K562 (cell line): ENCODE results near the gene DMXL1. TPM values are rescaled to one million over a fixed set of nuclear protein-coding genes. Genes with fewer than 3 reads are reported as not detected.

Source experiments
- ATAC-seq: fragments of 200-7000 bp; cut with Tn5 transposase; 3 replicates; pipeline ENCODE4 v1.9.1; 2020; ENCODE audit warnings: moderate library complexity
- BruUV-seq: library from RNA; stranded (reverse); fragments of 400-500 nt; replicated peaks from 2 replicates; lab custom pipeline; 2021; lab: Mats Ljungman, UMichigan
- CTCF ChIA-PET: fragments of 300-600 bp; formaldehyde crosslinking; extraction: SDS; loops from one replicate; lab custom pipeline; 2021; ENCODE audit warnings: low intra/inter-chr PET ratio; lab: Yijun Ruan, JAX
- POLR2A ChIA-PET: fragments of 300-600, 350-650 bp; sonication (Branson Sonifier 250); formaldehyde crosslinking; extraction: SDS; loops from one replicate; lab custom pipeline; 2021; ENCODE audit warnings: antibody characterized with exemption, inconsistent platforms; lab: Yijun Ruan, JAX
- DNase-seq, 4 experiments: peaks; one replicate each; pipeline versions ENCODE4 v3.0.0 to v3.0.0-alpha.2; 2011 to 2018; ENCODE audit warnings: low spot score in 3 of 4, mixed read lengths in 3 of 4; ENCODE audit errors: extremely low read depth in 1 of 4
- FAIRE-seq: peaks from 2 replicates; lab custom pipeline; 2011; peaks lifted over from hg19 to GRCh38; lab: Jason Lieb, UNC
- H2AFZ ChIP-seq: 2 replicates; pipeline ENCODE4 v1.6.0; 2011; ENCODE audit warnings: low read depth, low read length, control low read depth, inconsistent platforms
- H3K27ac ChIP-seq: fragments of 200-600 bp; 3 replicates; pipeline ENCODE4 v1.8.0; 2011; ENCODE audit warnings: low read depth, mild to moderate bottlenecking, control low read depth, inconsistent platforms, low read length, moderate library complexity, mixed read lengths; ENCODE audit errors: extremely low read depth
- H3K27me3 ChIP-seq, 2 experiments: fragments of 300-600 bp in 1 of 2; 2 replicates in 1 of 2; 3 replicates in 1 of 2; pipeline versions ENCODE4 v1.6.0 to v1.8.0; 2011; ENCODE audit warnings: inconsistent platforms in 2 of 2, low read length in 2 of 2, mild to moderate bottlenecking in 1 of 2, mixed read lengths in 1 of 2, moderate library complexity in 1 of 2; ENCODE audit not compliant: control insufficient read depth in 2 of 2, insufficient read depth in 2 of 2
- H3K36me3 ChIP-seq: fragments of 300-600 bp; 3 replicates; pipeline ENCODE4 v1.8.0; 2011; ENCODE audit warnings: mild to moderate bottlenecking, low read length, inconsistent platforms; ENCODE audit not compliant: control insufficient read depth, insufficient read depth
- H3K4me1 ChIP-seq, 2 experiments: fragments of 200-600 bp in 1 of 2; replicated peaks in 1 of 2; 2 replicates in 1 of 2; 3 replicates in 1 of 2; pipeline versions ENCODE4 v1.5.1 to v1.8.0; 2011; ENCODE audit warnings: inconsistent platforms in 2 of 2, low read length in 2 of 2, mild to moderate bottlenecking in 1 of 2, mixed read lengths in 1 of 2, moderate library complexity in 1 of 2; ENCODE audit not compliant: control insufficient read depth in 2 of 2, insufficient read depth in 2 of 2
- H3K4me2 ChIP-seq: 2 replicates; pipeline ENCODE4 v1.6.1; 2011; ENCODE audit warnings: low read length, control low read depth, inconsistent platforms, mixed read lengths; ENCODE audit not compliant: insufficient read depth
- H3K4me3 ChIP-seq: fragments of 200-600 bp; sonication (generic), shearing (Covaris generic); 2 replicates; pipeline ENCODE4 v1.5.1; 2016; ENCODE audit warnings: control low read depth, inconsistent platforms
- H3K79me2 ChIP-seq: fragments of 200-600 bp; 3 replicates; pipeline ENCODE4 v1.8.0; 2011; ENCODE audit warnings: low read length, inconsistent platforms; ENCODE audit not compliant: control insufficient read depth, insufficient read depth
- H3K9ac ChIP-seq, 2 experiments: 2 replicates each; pipeline versions ENCODE4 v1.6.0 to v1.6.1; 2011; ENCODE audit warnings: low read depth in 2 of 2, low read length in 2 of 2, control low read depth in 1 of 2, inconsistent platforms in 1 of 2, mild to moderate bottlenecking in 1 of 2, mixed read lengths in 1 of 2; ENCODE audit not compliant: insufficient read depth in 1 of 2
- H3K9me1 ChIP-seq: one replicate; pipeline ENCODE4 v1.6.0; 2011; ENCODE audit warnings: inconsistent platforms, mild to moderate bottlenecking, low read length, moderate library complexity; ENCODE audit not compliant: control insufficient read depth, insufficient read depth
- H3K9me3 ChIP-seq: replicated peaks from 2 replicates; pipeline ENCODE4 v1.5.1; 2011; ENCODE audit warnings: low read depth, low read length, inconsistent platforms; ENCODE audit not compliant: control insufficient read depth, insufficient read depth
- H4K20me1 ChIP-seq: replicated peaks from 2 replicates; pipeline ENCODE4 v1.6.1; 2011; ENCODE audit warnings: low read length, inconsistent platforms, mixed read lengths; ENCODE audit not compliant: control insufficient read depth, insufficient read depth
- BHLHE40 ChIP-seq: IDR thresholded peaks from 2 replicates; pipeline ENCODE4 v1.6.1; 2011; ENCODE audit warnings: low read length, improper control_type of control experiment
- ETV1 ChIP-seq: fragments of 450-650 bp; conservative IDR thresholded peaks from 2 replicates; pipeline ENCODE4 v1.6.1; 2016; ENCODE audit warnings: missing genetic modification characterization, control low read depth, low read depth, missing compliant biosample characterization
- GTF2F1 ChIP-seq: IDR thresholded peaks from 2 replicates; pipeline ENCODE4 v1.6.1; 2011; ENCODE audit warnings: low read depth, low read length, improper control_type of control experiment
- KAT8 ChIP-seq: fragments of 450-650 bp; IDR thresholded peaks from 2 replicates; pipeline ENCODE4 v1.6.1; 2016; ENCODE audit warnings: low read depth, mild to moderate bottlenecking
- MAZ ChIP-seq, 2 experiments: fragments of 450-650 bp in 1 of 2; sonication (generic) in 1 of 2; formaldehyde crosslinking; IDR thresholded peaks in 1 of 2; conservative IDR thresholded peaks in 1 of 2; 2 replicates each; pipeline versions ENCODE4 v1.4.0 to v1.5.0; 2020; ENCODE audit warnings: mild to moderate bottlenecking in 1 of 2, missing genetic modification reagents in 1 of 2
- NEUROD1 ChIP-seq: fragments of 150-350 bp; IDR thresholded peaks from 2 replicates; pipeline ENCODE4 v1.6.1; 2014; ENCODE audit warnings: borderline replicate concordance, low read length, low read depth; ENCODE audit not compliant: partially characterized antibody
- RNF2 ChIP-seq: sonication (generic); IDR thresholded peaks from 2 replicates; pipeline ENCODE4 v1.6.1; 2016
- TBL1XR1 ChIP-seq, 2 experiments: IDR thresholded peaks; 2 replicates each; pipeline ENCODE4 v1.6.1; 2012; ENCODE audit warnings: improper control_type of control experiment in 2 of 2, low read length in 2 of 2, mild to moderate bottlenecking in 1 of 2
- TCF3 ChIP-seq: sonication (generic); formaldehyde crosslinking; IDR thresholded peaks from 2 replicates; pipeline ENCODE4 v1.4.0; 2020; ENCODE audit warnings: mild to moderate bottlenecking, missing genetic modification reagents
- TCF7L2 ChIP-seq: fragments of 150-350 bp; IDR thresholded peaks from 2 replicates; pipeline ENCODE4 v1.6.1; 2016; ENCODE audit warnings: low read depth, mild to moderate bottlenecking, low read length, moderate library complexity
- TRIM28 ChIP-seq: fragments of 450-650 bp; IDR thresholded peaks from 2 replicates; pipeline ENCODE4 v1.6.1; 2017
- WGBS: fragments of 100-300 bp; shearing (Covaris generic); methylation state at CpG from one replicate; pipeline ENCODE4 v1.1.6; 2016; ENCODE audit warnings: low coverage, mixed read lengths; ENCODE audit not compliant: insufficient coverage; ENCODE audit errors: missing lambda C conversion rate; 5-methylcytosine and 5-hydroxymethylcytosine counted together
- in situ Hi-C: fragments of 300-500 bp; cut with MboI; formaldehyde crosslinking; loops from 4 replicates; pipeline ENCODE4 v1.15.0; 2018; ENCODE audit warnings: inconsistent platforms, mixed read lengths
- intact Hi-C: fragments of 100-400 bp; cut with micrococcal nuclease; formaldehyde crosslinking; loops from 2 replicates; pipeline ENCODE4 v1.14.2; 2022
- polyA plus RNA-seq, 8 experiments: library from polyadenylated mRNA; depleted of rRNA in 4 of 8; stranded (reverse) in 5 of 8; unstranded in 3 of 8; fragments of >200 nt; fragmentation: Nextera tagmentation in 2 of 8; fragmentation: Illumina TruSeq in 1 of 8; extraction: Ambion mirVana in 2 of 8; extraction: Trizol in 1 of 8; gene quantifications; 2 replicates each; pipeline versions ENCODE4 v1.2.1 to v1.2.3, GENCODE V29; 2011 to 2014; ENCODE audit warnings: inconsistent platforms in 1 of 8, missing spikeins in 1 of 8
- total RNA-seq, 7 experiments: library from RNA; depleted of rRNA in 6 of 7; stranded (reverse); fragments of >200 nt in 6 of 7; fragmentation: Illumina TruSeq in 2 of 7; extraction: Trizol in 2 of 7; gene quantifications; 2 replicates each; pipeline versions ENCODE4 v1.2.1 to v1.2.3, GENCODE V29; 2011 to 2021; ENCODE audit warnings: low replicate concordance in 1 of 7
- TF ChIP-seq, protein P1 (sequence below): fragments of 150-350 bp; IDR thresholded peaks from 2 replicates; pipeline ENCODE4 v1.6.1; 2014; ENCODE audit warnings: low read depth, mild to moderate bottlenecking, low read length, borderline replicate concordance

Gene DMXL1
- total and polyA plus RNA-seq, 9 of the 15 experiments (the other 6 are each of a cell fraction or from before 2014, with no cell fraction given) = 8.3 to 40.3 (median 30.6) TPM

DNA sequence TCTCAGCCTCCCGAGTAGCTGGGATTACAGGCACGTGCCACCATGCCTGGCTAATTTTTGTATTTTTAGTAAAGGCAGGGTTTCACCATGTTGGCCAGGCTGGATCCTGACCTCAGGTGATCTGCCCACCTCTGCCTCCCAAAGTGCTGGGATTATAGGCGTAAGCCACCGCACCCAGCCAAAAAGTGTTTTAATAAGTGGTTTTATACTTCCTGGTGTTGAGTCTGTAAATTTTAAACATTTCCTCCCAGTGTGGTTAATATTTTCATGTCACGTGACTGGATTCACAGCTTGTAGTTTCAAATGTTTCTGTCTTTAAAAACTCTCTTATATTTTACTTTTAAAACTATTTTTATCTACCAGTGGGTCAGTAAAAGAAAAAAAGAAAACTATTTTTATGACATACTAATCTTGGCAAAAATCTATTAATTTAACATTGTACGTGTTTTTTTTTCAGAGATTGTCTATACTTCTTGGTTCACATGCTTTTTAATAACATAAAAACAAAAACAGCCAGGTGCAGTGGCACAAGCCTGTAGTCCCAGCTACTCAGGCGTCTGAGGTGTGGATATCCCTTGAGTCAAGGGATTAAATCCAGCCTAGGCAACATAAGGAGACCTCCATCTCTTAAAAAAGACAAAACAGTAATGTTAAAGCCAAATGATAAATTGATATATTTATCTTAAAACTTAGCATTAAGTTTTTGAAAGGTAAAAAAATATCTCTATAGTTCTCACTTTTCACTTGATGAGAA is 117.1 kb downstream of the DMXL1 start:
- Histone ChIP-seq H3K79me2 (no peaks in the 10 kb centered on the region), H2AFZ (no peak overlapping the region), H4K20me1 (no peaks in the 10 kb centered on the region), H3K4me2 (no peak overlapping the region)
- ATAC-seq = no peak
- FAIRE-seq = no peak
- no TSS peak for BruUV-seq
- in situ Hi-C loops = no loop called here
- TF ChIP-seq NEUROD1 (no peak), TCF7L2 (no peak)
- TF ChIP-seq, all 486 proteins: peak for 0
- H3K36me3 ChIP-seq = peaks cover 22% of the 10 kb centered on the region
- H3K27ac ChIP-seq = no peak overlapping the region
- no peaks in the 10 kb centered on the region for H3K9me1 ChIP-seq
- no peak for DNase-seq
- 83% methylated on average over 7 of the region's 7 CpGs for WGBS
- H3K4me3 ChIP-seq = no peak overlapping the region
- POLR2A ChIA-PET = interaction anchor here (0.8 kb wide), 1 partner anchor 252 kb away, joined by 3 read pairs; no protein-coding TSS in a partner anchor
- intact Hi-C loops = no loop called here
- CTCF ChIA-PET = no interaction called here
- H3K27me3 ChIP-seq = no peaks in the 10 kb centered on the region
- no peak overlapping the region for H3K9ac ChIP-seq
- no peaks in the 10 kb centered on the region; a peak in 1 of 5 replicates for H3K4me1 ChIP-seq
- no peaks in the 10 kb centered on the region for H3K9me3 ChIP-seq

DNA sequence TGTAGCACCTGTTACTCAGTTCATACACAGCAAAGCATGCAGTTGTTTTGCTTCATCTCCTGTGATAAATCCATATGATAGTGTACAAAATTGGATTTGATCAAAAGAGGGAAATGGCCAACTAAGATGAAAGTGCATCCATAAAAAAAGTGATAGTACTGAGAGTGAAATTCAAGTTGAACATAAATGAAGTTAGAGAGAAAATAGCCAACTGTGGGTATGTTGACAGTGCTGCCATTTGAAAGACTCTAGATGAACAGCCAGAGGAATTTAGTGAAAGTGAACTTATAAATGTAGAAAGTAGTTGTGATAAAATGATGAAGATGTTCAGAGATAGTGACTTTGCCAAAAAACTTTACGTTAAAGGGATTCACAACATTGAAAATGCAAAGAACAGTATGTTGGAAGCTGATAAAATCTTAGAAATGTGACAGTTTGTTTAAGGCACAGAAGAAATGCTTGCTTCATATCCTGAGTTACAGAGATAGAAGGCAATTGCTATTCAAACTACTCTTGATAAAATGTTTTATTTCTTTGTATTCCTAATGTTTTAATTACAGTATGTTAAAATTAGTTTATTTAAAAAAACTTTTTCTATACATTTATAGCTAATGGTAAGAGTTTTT is 119.7 kb downstream of the DMXL1 start:
- POLR2A ChIA-PET = interaction anchor here (2.3 to 2.9 kb wide), 2 partner anchors 11 kb away, joined by 7 to 9 read pairs; no protein-coding TSS in a partner anchor
- CTCF ChIA-PET = no interaction called here
- WGBS = 14% methylated on average over 1 of the region's 1 CpG
- TF ChIP-seq RNF2 (no peak), KAT8 (no peak), TRIM28 (no peak), TCF3 (CRISPR knock-in tag) (no peak), ETV1 (tag) (no peak), TBL1XR1 (IDR thresholded peaks at IDR 0.05; ENCODE audit: low read length in 2 of 2) (no peak), MAZ (CRISPR knock-in tag; conservative IDR thresholded peaks at IDR 0.05 in 1 of 2, IDR thresholded peaks at IDR 0.05 in 1 of 2) (no peak), BHLHE40 (no peak), GTF2F1 (no peak)
- TF ChIP-seq, protein P1, sequence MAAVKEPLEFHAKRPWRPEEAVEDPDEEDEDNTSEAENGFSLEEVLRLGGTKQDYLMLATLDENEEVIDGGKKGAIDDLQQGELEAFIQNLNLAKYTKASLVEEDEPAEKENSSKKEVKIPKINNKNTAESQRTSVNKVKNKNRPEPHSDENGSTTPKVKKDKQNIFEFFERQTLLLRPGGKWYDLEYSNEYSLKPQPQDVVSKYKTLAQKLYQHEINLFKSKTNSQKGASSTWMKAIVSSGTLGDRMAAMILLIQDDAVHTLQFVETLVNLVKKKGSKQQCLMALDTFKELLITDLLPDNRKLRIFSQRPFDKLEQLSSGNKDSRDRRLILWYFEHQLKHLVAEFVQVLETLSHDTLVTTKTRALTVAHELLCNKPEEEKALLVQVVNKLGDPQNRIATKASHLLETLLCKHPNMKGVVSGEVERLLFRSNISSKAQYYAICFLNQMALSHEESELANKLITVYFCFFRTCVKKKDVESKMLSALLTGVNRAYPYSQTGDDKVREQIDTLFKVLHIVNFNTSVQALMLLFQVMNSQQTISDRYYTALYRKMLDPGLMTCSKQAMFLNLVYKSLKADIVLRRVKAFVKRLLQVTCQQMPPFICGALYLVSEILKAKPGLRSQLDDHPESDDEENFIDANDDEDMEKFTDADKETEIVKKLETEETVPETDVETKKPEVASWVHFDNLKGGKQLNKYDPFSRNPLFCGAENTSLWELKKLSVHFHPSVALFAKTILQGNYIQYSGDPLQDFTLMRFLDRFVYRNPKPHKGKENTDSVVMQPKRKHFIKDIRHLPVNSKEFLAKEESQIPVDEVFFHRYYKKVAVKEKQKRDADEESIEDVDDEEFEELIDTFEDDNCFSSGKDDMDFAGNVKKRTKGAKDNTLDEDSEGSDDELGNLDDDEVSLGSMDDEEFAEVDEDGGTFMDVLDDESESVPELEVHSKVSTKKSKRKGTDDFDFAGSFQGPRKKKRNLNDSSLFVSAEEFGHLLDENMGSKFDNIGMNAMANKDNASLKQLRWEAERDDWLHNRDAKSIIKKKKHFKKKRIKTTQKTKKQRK = no peak

More for the DNA sequence above, 119.7 kb downstream of the DMXL1 start:
- Histone ChIP-seq H3K79me2 (no peaks in the 10 kb centered on the region), H3K4me1 (no peaks in the 10 kb centered on the region; a peak in 1 of 5 replicates), H3K9ac (no peak overlapping the region), H3K27me3 (no peaks in the 10 kb centered on the region), H3K9me3 (no peaks in the 10 kb centered on the region), H2AFZ (no peak overlapping the region), H3K4me3 (no peak overlapping the region), H3K9me1 (no peaks in the 10 kb centered on the region), H3K4me2 (no peak overlapping the region), H4K20me1 (no peaks in the 10 kb centered on the region), H3K36me3 (peaks cover 41% of the 10 kb centered on the region), H3K27ac (no peak overlapping the region)
- no peak for FAIRE-seq
- BruUV-seq = no TSS peak
- ATAC-seq = no peak
- intact Hi-C loops (no loop called here), in situ Hi-C loops (no loop called here)
- DNase-seq = no peak
